NCI-H460 (cell line): Measurements from ENCODE around the gene CLCF1. TPM values are rescaled to one million over a fixed set of nuclear protein-coding genes. Genes with fewer than 3 reads are reported as not detected.

ENCODE experiments used
- DNase-seq: peaks from one replicate; pipeline ENCODE4 v3.0.0-alpha.2; 2016; ENCODE audit warnings: low read depth; ENCODE audit errors: extremely low read depth
- total RNA-seq: library from RNA; depleted of rRNA; stranded (reverse); fragments of >200 nt; shearing (Covaris generic); gene quantifications from 2 replicates; pipeline ENCODE4 v1.2.3, GENCODE V29; 2014

Gene CLCF1
- total RNA-seq, 1 experiment from 2014 or later: 5.3 TPM

- DNase-seq: no peak
These were observed 2.8 kb upstream of the CLCF1 start for GRCh38 chr11:67376063-67376820.

- no peak for DNase-seq
These were observed 2.1 kb upstream of the CLCF1 start for GRCh38 chr11:67375320-67376055.

GRCh38 chr11:67374571-67375281, 1.3 kb upstream of the CLCF1 start:
- no peak for DNase-seq

- DNase-seq: peak; percentile 75
These were observed 511 bp upstream of the CLCF1 start for GRCh38 chr11:67373648-67374570.

- no peak for DNase-seq
These were observed 941 bp downstream of the CLCF1 start for GRCh38 chr11:67372321-67372992.

- no peak for DNase-seq
These were observed 1.5 kb downstream of the CLCF1 start for GRCh38 chr11:67371911-67372320.

- DNase-seq: no peak
These were observed 2.0 kb downstream of the CLCF1 start for GRCh38 chr11:67371189-67371910.

- no peak for DNase-seq
These were observed 2.9 kb downstream of the CLCF1 start for GRCh38 chr11:67370351-67371076.

GRCh38 chr11:67369801-67370284, 3.6 kb downstream of the CLCF1 start:
- DNase-seq: no peak

GRCh38 chr11:67369275-67369674, 4.1 kb downstream of the CLCF1 start:
- DNase-seq: no peak

- DNase-seq: no peak
These were observed 4.8 kb downstream of the CLCF1 start for GRCh38 chr11:67368621-67369020.

- DNase-seq: no peak
These were observed 5.6 kb downstream of the CLCF1 start for GRCh38 chr11:67367761-67368227.

GRCh38 chr11:67366961-67367760, 6.2 kb downstream of the CLCF1 start:
- DNase-seq: no peak

- no peak for DNase-seq
These were observed 6.9 kb downstream of the CLCF1 start for GRCh38 chr11:67366546-67366945.

- no peak for DNase-seq
These were observed 7.5 kb downstream of the CLCF1 start for GRCh38 chr11:67365736-67366444.

- no peak for DNase-seq
These were observed 8.3 kb downstream of the CLCF1 start for GRCh38 chr11:67364783-67365722.
